Activated naive CD8-positive, alpha-beta T cell treated with anti-CD3 and anti-CD28 coated beads, Interleukin-2, amount 50 U/mL, for 16 hours (primary cell): Measurements from ENCODE around the gene METTL5.
"Not testable (repeated sequence)": the region's sequence is repeated elsewhere in the genome, so short reads cannot be mapped to it uniquely, and the experiment has no call there.

ENCODE experiments used
- DNase-seq: peaks from one replicate; pipeline ENCODE4 v3.0.0-alpha.2; 2020; ENCODE audit warnings: low read depth, low spot score

METTL5 gene

DNA sequence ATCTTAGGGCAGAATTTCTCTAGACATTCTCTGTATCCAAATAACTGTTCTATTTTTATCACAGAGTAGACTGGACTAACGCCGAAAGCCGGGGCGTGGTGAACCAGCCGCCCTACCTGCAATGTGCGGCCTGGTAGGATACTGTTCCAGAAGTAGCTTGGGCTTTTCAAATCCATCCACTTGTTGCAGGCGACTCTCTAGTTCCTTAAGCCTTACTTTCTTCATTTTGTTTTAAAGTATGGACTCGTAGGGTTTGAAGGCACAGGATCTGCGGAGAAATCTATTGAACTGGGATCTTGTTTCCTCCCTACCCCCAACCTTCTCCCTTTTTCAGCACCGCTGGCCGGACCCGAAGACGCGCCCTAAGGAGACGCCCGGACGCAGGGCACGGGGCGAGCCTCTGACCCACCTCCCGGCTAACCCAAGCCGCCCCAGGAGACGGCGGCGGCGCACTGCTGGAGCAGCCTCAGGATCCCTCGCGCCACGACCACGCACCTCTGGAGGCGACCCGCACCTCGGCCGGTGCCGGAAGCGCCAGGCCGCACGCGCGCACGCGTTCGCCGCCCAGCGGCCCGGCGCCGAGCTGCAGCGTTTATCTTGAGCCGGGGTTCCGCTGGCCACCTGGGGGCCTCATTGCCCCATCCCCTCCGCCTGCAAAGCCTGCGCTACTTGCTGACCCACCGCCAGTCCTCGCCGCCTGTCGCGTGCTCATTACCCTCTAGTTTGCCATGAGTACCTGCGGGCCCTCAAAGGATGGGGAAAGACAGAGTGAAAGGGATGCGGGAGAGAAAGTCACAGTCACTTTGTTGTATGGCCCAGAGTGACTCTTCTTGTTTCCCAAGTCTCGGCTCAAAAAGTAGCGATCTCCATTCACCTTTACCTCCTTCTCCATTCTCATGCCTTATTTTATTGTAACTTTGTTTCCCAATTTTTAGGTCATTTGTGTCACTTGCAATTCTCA lies at the start of gene METTL5:
TSS of gene METTL5 (minus strand) at position 533 of the 961 bp plus-strand sequence. CDS start at position 225, 308 bp downstream.
- peak; percentile 61 for DNase-seq

DNA sequence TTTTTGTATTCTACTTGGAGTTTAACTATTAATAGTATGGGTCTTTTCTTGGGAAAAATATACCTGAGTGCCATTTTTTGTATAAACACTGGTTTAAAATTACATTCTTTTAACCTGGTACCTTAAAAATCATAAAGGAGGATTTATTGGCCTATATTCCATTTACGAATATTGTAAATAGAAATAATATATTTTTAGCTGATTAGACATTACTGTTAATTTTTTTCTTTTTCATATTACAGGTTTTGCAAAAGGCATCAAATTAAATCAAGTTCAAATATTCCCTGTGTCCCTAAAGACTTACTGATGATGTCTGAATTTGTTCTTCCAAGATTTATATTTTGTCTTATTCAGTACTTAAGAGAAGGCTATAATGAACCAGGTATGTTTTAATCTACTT lies 47.3 kb upstream of the METTL5 start:
- no peak for DNase-seq

DNA sequence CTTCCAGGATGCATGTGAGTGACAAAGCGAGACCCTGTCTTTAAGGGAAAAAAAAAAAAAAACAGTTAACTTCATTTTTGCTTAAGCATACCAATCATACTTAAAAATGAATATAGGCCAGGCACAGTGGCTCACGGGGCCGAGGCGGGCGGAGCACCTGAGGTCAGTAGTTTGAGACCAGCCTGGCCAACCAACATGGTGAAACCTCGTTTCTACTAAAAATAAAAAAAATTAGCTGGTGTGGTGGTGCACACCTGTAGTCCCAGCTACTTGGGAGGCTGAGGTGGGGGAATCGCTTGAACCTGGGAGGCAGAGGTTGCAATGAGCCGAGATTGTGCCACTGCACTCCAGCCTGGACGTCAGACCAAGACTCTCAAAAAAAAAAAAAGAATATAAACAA lies 46.7 kb upstream of the METTL5 start:
- DNase-seq = not testable (repeated sequence)

DNA sequence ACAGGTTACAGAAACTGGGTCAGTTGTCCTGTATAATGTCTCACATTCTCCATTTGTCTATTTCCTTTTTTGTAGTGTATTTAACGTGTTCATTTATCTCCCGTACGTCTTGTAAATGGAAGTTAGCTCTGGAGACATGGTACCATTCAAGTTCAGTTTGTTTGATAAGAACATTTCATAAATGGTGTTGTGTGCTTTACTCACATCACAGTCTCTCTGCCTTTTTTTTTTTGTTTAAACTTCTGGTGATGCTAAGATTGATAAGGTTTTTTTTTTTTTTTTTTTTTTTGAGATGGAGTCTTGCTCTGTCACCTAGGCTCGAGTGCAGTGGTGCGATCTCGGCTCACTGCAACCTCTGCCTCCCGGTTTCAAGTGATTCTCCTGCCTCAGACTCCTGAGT lies 44.2 kb upstream of the METTL5 start:
- no peak for DNase-seq

DNA sequence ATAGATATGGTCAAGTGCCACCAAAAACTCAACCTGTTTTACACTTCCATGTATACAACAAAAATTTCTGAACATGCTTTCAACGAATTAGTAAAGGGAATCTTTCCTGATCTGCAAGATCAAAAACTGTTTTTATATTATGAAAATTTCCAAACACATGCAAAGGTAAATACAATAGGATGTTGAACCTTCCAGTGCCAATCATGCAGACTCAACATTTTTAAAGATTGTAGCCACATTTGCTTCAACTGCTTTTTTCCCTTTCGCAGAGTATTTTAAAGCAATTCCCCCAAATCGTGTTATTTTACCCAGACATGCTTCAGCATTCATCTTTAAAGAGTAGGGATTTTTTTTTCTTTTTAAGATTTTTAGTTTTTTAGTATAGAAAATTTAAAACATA lies 42.9 kb upstream of the METTL5 start:
- DNase-seq = no peak

DNA sequence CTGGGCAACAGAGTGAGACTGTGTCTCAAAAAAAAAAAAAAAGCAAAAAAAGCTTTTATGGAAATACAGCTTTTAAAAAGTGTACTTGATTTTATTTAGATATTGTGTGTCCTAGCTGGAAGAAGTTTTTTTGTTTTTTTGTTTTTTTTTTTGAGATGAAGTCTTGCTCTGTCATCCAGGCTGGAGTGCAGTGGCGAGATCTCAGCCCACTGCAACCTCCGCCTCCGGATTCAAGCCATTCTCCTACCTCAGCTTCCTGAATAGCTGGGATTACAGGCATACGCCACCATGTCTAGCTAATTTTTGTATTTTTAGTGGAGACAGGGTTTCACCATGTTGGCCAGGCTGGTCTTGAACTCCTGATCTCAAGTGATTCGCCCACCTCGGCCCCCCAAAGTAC lies 41.5 kb upstream of the METTL5 start:
- DNase-seq = not testable (repeated sequence)

DNA sequence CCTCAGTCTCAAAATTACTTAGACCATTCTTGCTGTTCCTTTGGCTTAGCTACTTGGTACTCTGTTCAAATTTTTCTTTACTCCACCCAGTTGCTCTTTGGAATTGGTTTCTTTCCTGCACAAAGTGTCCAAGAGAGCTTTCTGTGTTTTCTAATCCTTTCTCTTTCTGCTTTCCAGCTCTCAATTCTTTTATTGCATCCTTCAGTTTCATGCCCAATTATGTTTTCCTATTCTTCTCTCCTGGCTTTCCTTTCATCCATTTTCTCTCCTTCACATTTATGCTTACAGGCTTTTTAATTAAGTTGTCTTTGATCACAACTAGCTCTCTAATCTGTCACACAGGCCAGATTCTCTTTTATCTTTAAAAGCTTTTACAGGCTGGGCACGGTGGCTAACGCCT lies 40.8 kb upstream of the METTL5 start:
- DNase-seq = no peak

DNA sequence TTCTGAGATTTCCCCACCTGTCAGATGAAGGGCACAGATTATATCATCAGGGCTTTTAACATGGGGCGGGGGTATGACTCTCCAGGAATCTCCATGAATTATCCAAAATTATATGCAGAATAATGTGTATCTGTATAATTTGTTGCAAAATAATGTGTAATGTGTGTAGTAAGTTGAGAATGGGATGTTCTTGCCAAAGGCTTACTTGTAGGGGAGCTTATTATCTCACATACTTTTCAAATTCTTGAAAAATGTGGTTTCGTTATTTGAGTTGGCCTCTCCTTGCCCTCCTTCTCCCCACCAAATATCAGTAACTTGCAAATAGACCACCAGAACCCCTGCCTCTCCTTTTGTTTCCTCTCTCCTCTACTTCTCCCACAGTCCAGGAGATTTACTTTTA lies 38.1 kb upstream of the METTL5 start:
- DNase-seq = no peak

DNA sequence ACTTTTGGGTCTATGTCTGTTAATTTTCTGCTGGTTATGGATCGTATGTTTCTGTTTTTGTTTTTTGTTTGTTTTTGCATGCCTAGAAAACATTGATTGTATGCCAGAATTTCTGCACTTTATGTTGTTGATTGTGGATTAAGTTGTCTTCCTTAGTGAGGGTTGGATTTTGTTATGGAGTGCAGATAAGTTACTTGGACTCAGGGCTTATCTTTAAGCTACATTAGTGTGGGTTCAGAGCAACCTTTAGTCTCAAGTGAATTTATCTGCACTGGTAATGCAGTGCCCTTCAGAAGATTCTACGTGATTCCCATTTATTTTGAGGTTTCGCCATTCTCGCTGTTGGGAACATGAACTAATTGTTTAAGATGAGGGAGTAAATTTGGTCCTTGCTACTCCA lies 35.4 kb upstream of the METTL5 start:
- DNase-seq = no peak

DNA sequence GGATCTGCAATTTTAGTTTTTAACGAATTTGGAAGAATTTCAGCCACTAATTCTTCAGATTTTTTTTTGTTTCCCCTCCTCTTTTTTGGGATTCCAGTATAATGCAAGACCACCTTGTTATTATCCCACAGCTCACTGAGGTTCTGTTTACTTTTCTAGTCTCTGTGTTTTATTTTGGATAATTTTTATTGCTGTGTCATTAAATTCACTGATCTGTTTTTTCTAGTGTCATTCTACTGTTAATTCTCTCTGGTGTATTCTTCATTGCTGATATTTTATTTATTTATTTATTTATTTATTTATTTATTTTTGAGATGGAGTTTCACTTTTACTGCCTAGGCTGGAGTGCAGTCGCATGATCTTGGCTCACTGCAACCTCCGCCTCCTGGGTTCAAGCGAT lies 34.7 kb upstream of the METTL5 start:
- no peak for DNase-seq

DNA sequence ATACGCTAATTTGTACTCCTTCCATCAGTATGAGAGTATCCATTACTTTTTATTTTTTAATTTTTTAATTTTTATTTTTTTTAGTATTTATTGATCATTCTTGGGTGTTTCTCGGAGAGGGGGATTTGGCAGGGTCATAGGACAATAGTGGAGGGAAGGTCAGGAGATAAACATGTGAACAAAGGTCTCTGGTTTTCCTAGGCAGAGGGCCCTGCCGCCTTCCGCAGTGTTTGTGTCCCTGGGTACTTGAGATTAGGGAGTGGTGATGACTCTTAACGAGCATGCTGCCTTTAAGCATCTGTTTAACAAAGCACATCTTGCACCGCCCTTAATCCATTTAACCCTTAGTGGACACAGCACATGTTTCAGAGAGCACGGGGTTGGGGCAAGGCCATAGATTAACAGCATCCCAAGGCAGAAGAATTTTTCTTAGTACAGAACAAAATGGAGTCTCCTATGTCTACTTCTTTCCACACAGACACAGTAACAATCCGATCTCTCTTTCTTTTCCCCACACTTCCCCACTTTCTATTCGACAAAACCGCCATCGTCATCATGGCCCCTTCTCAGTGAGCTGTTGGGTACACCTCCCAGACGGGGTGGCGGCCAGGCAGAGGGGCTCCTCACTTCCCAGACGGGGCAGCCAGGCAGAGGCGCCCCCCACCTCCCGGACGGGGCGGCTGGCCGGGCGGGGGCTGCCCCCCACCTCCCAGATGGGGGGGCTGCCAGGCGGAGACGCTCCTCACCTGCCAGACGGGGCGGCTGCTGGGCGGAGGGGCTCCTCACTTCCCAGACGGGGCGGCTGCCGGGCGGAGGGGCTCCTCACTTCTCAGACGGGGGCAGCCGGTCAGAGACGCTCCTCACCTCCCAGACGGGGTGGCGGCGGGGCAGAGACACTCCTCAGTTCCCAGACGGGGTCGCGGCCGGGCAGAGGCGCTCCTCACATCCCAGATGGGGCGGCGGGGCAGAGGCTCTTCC lies 30.9 kb upstream of the METTL5 start:
- not testable (repeated sequence) for DNase-seq

DNA sequence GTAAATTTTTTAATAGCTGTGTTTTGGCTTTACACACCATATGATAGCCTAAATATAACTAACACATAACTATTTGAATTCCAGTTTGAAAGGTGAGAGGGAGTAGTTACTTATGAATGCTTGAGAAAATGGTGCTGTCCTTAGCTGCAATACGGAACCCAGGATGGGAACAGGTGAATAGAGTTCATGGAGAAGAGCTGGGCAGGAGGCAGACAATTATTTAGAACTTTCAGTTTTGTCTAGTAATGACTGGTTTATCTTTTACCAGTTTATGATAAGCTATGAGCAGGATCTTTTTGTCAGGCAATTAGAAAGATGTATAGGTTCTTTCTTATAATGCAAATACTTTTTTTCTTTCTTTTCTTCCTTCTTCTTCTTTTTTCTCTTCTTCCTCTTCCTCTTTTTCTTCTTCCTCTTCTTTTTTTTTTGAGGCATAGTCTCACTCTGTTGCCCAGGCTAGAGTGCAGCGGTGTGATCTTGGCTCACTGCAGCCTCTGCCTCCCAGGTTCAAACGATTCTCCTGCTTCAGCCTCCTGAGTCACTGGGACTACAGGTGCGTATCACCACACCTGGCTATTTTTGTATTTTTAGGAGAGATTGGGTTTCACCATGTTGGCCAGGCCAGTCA lies 28.4 kb upstream of the METTL5 start:
- DNase-seq = no peak

DNA sequence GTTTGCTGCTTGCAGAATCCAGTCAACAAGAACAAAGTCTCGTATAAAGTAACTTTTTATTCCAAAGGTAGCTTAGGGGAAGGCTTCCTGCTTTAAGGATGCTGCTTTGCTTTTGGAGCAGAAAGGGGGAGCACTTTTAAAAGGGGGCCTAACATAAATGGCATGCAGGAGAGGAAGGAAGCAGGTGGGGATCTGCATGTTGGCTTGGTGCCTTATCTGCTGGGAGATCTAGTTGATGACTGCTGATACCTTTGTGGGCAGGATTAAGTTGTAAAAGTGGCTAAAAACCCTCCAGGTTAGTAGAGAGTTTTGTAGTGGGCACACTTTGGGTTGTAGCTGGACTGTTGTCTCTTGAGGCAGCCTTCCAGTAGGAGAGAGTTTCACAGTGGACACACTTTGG lies 25.0 kb upstream of the METTL5 start:
- DNase-seq = no peak

DNA sequence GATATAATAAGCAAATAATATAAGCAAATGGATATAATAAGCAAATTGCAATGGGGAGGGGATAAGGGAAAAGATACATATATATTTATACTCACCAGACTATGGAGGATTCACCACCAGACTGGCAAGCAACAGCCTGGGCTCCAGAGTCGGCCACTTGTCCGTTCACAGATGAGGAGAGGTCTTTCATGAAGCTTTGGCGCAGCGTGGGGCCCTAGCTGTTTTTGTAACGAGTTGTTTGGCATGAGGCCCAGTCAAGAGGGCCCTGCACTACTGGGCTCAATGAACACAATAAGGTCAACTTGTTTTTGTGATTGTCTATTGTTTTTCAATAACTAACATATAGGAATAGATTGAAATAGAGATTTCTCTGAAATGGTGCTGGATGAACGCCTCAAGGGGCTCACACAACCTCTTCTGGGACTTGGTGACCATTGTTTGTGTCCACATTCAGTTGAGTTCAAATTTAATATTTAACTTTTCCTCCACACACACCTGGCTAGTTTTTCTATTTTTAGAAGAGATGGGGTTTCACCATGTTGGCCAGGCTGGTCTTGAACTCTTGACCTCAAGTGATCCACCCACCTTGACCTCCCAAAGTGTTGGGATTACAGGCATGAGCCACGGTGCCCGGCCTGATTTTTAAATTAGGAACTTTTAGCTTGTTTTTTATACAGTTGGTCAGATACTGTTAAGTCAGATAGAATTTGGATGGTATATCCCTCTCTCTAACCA lies 24.4 kb upstream of the METTL5 start:
- not testable (repeated sequence) for DNase-seq

DNA sequence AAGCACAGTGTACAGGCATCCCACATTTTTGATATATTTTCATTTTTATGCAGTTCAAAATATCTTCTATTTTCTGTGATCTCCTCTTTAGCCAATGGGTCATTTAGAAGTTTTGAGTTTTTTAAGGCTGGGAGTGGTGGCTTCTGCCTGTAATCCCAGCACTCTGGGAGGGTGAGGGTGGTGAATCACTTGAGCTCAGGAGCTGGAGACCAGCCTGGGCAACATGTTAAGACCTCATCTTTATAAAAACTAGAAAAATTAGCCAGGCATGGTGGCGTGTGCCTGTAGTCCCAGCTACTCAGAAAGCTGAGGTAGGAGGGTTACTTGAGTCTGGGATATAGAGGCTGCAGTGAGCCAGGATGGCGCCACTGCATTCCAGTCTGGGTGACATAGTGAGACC lies 20.3 kb upstream of the METTL5 start:
- DNase-seq = no peak

DNA sequence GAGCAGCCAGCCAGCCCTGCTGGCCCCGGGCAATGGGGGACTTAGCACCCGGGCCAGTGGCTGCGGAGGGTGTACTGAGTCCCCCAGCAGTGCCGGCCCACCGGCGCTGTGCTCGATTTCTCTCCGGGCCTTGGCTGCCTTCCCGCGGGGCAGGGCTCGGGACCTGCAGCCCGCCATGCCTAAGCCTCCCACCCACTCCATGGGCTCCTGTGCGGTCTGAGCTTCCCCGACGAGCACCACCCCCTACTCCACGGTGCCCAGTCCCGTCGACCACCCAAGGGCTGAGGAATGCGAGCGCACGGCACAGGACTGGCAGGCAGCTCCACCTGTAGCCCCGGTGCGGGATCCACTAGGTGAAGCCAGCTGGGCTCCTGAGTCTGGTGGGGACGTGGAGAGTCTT lies 16.9 kb upstream of the METTL5 start:
- DNase-seq = not testable (repeated sequence)

DNA sequence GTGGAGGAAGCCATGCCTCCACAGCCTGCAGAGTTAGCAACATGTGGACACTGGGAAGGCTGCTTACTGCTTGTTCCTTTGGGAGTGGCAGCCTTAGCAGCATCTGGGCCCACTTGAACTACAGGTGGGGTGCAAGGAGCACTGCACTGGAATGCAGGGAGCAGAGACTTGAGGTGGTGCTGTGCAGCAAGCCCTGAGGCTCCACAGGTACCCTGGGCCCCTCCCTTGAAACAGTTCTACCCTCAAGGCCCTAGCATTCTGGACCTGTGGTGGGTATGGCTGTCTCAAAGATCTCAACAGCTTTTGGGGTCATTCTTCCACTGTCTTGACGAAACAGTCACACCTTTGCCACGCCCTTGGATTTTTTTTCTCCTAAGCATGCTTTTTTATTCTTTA lies 16.0 kb upstream of the METTL5 start:
- DNase-seq = no peak

DNA sequence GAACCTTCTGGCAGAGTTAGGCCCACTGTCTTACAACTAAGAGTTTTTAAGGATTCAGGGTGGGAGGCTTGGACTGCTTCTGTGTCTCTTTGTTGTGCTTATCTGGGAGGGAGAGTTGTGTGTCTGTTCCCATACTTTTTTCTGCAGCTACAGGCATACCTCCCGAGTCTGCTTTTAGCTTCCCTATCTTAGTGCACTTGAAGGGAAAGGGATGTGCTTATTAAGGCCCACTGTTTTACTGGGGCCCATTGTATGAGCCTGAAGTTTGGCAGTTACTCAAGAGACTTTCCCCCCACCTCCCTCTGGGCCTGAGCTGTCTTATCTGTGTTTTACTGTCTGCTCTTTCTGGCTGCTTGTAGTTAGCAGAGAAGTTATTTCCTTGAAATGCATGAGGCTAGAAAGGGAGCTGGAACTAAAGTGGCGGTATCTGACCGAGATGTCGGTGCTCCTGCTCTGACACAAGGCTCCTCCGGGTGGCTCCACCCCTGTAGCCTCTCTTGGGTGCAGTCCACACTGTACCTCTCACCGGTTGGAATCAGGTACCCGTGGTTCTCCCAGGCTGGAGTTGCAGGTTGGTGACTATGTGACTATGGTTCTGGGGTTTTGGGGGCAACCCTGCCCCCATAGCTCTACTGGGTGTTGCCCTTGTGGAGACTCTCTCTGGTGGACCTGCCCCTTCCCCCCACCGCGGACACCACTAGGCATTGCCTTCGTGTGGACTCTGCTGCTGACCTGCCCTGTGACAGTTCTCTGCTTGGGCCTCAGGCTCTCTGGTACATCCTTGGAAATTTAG lies 15.4 kb upstream of the METTL5 start:
- no peak for DNase-seq

DNA sequence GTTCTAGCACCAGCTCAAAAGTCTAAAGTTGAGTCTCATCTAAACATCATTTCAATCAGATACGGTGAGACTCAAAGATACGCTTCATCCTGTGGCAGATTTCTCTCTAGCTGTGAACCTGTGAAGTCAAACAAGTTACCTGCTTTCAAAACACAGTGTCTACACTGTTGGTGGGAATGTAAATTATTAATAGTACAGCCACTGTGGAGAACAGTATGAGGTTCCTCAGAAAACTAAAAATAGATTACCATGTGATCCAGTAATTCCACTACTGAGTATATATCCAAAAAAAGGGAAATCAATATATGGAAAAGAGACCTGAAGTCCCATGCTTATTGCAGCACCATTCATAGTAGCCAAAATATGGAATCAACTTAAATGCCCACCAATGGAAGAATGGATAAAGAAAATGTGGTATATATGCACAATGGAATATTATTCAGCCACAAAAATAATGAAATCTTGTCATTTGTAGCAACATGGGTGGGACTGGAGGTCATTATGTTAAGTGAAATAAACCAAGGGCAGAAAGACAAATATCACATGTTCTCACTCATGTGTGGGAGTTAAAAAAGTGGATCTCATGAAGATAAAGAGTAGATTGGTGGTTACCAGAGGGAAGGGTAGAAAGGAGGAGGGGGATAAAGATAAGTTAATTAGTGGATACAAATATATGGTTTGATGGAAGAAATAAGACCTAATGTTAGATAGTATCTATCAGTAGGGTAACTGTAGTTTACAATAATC lies 14.2 kb upstream of the METTL5 start:
- no peak for DNase-seq

DNA sequence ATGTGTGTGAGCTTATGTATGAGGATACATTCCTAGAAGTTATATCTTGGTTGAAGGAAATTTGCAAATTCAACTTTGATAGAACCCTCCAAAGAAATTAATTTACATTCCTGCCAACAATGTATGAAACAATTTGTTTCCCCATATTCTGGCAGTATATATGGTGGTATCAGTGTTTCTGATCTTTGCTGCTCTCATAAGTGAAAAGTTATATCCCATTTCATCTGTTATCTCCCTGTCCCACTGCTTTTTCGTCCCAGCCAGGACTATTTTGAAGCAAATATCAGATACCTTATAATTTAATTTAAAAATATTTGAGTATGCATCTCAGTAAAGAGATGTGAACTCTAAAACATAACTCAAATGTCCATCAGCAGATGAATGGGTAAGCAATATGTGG lies 9.7 kb upstream of the METTL5 start:
- no peak for DNase-seq
